Osteoblast (primary cell): ENCODE measurements around the gene FBLIM1. TPM values are rescaled to one million over a fixed set of nuclear protein-coding genes. Genes with fewer than 3 reads are reported as not detected.

ENCODE experiments used
- DNase-seq: peaks from one replicate; pipeline ENCODE4 v3.0.0; 2011; ENCODE audit warnings: low spot score, mixed read lengths; ENCODE audit not compliant: insufficient read length; ENCODE audit errors: missing footprints
- H2AFZ ChIP-seq: 2 replicates; pipeline ENCODE4 v1.6.0; 2011; ENCODE audit warnings: mild to moderate bottlenecking, low read length
- H3K27ac ChIP-seq: 2 replicates; pipeline ENCODE4 v1.5.1; 2011; ENCODE audit warnings: mild to moderate bottlenecking, low read depth, low read length, moderate library complexity
- H3K27me3 ChIP-seq: 2 replicates; pipeline ENCODE4 v1.6.0; 2012; ENCODE audit warnings: mild to moderate bottlenecking, control low read depth, inconsistent platforms, low read length, moderate library complexity; ENCODE audit not compliant: insufficient read depth
- H3K36me3 ChIP-seq: 2 replicates; pipeline ENCODE4 v1.5.1; 2011; ENCODE audit warnings: mild to moderate bottlenecking, low read length, control low read depth, moderate library complexity; ENCODE audit not compliant: insufficient read depth
- H3K4me1 ChIP-seq: 2 replicates; pipeline ENCODE4 v1.5.1; 2011; ENCODE audit warnings: mild to moderate bottlenecking, low read length, control low read depth, moderate library complexity; ENCODE audit not compliant: insufficient read depth
- H3K4me2 ChIP-seq: 2 replicates; pipeline ENCODE4 v1.6.0; 2011; ENCODE audit warnings: mild to moderate bottlenecking, low read length; ENCODE audit not compliant: insufficient read depth
- H3K4me3 ChIP-seq: fragments of 200-600 bp; sonication (generic); 3 replicates; pipeline ENCODE4 v1.5.1; 2012; ENCODE audit warnings: mild to moderate bottlenecking, low read length, inconsistent platforms; ENCODE audit not compliant: insufficient read depth
- H3K79me2 ChIP-seq: 2 replicates; pipeline ENCODE4 v1.6.0; 2012; ENCODE audit warnings: mild to moderate bottlenecking, low read length, control low read depth, inconsistent platforms; ENCODE audit not compliant: insufficient read depth
- H3K9me3 ChIP-seq: 2 replicates; pipeline ENCODE4 v1.5.1; 2011; ENCODE audit warnings: low read depth, low read length, control low read depth
- H4K20me1 ChIP-seq: 2 replicates; pipeline ENCODE4 v1.6.0; 2012; ENCODE audit warnings: mild to moderate bottlenecking, low read length, control low read depth; ENCODE audit not compliant: insufficient read depth
- CTCF ChIP-seq: IDR thresholded peaks from 2 replicates; pipeline ENCODE4 v1.5.1; 2011; ENCODE audit warnings: mild to moderate bottlenecking, low read depth, low read length, moderate library complexity; ENCODE audit errors: extremely low read depth
- total RNA-seq: library from RNA; depleted of rRNA; stranded (reverse); fragments of >200 nt; gene quantifications from 2 replicates; pipeline ENCODE4 v1.2.3, GENCODE V29; 2012

Gene FBLIM1
- total RNA-seq, 1 donor, result 121 TPM

GRCh38 chr1:15810073-15810472 is 51.5 kb downstream of the FBLIM1 start:
- H3K4me3 ChIP-seq, result no peak overlapping the region
- no peak overlapping the region for H3K4me2 ChIP-seq
- H3K9me3 ChIP-seq, result no peaks in the 10 kb centered on the region
- no peaks in the 10 kb centered on the region for H3K79me2 ChIP-seq
- H4K20me1 ChIP-seq, result no peaks in the 10 kb centered on the region
- H3K27ac ChIP-seq, result no peak overlapping the region
- no peak for DNase-seq
- TF ChIP-seq CTCF, result no peak
- H2AFZ ChIP-seq, result no peak overlapping the region
- H3K27me3 ChIP-seq, result no peaks in the 10 kb centered on the region
- no peaks in the 10 kb centered on the region for H3K4me1 ChIP-seq
- H3K36me3 ChIP-seq, result no peaks in the 10 kb centered on the region

GRCh38 chr1:15816674-15817073 is 58.1 kb downstream of the FBLIM1 start:
- TF ChIP-seq CTCF, result no peak
- no peak for DNase-seq
- Histone ChIP-seq H3K4me1 (peaks cover 6% of the 10 kb centered on the region), H3K27ac (no peak overlapping the region), H3K36me3 (no peaks in the 10 kb centered on the region), H2AFZ (no peak overlapping the region), H3K4me3 (no peak overlapping the region), H3K27me3 (no peaks in the 10 kb centered on the region), H3K79me2 (no peaks in the 10 kb centered on the region), H3K4me2 (no peak overlapping the region), H3K9me3 (no peaks in the 10 kb centered on the region), H4K20me1 (no peaks in the 10 kb centered on the region)

- Histone ChIP-seq H3K36me3 (no peaks in the 10 kb centered on the region), H3K4me2 (peak overlapping the region; percentile 23), H3K27me3 (no peaks in the 10 kb centered on the region), H3K4me1 (peaks cover 6% of the 10 kb centered on the region), H3K79me2 (no peaks in the 10 kb centered on the region), H4K20me1 (no peaks in the 10 kb centered on the region), H3K9me3 (no peaks in the 10 kb centered on the region), H3K27ac (no peak overlapping the region), H2AFZ (no peak overlapping the region), H3K4me3 (no peak overlapping the region)
- no peak for TF ChIP-seq CTCF
- DNase-seq, result peak; percentile 63
Measured at GRCh38 chr1:15820478-15820877, 61.9 kb downstream of the FBLIM1 start.

GRCh38 chr1:15825800-15826199 is 67.2 kb downstream of the FBLIM1 start:
- TF ChIP-seq CTCF, result no peak
- Histone ChIP-seq H3K27ac (no peak overlapping the region), H3K9me3 (no peaks in the 10 kb centered on the region), H3K4me2 (no peak overlapping the region), H3K79me2 (no peaks in the 10 kb centered on the region), H2AFZ (no peak overlapping the region), H4K20me1 (no peaks in the 10 kb centered on the region), H3K36me3 (no peaks in the 10 kb centered on the region), H3K4me3 (no peak overlapping the region), H3K4me1 (peaks cover 5% of the 10 kb centered on the region), H3K27me3 (no peaks in the 10 kb centered on the region)
- no peak for DNase-seq
